Brain microvascular endothelial cell (primary cell): Measurements from ENCODE around the gene CCS.

Experiments used
- DNase-seq: peaks from one replicate; pipeline ENCODE4 v3.0.0-alpha.2; 2020
- H3K27ac ChIP-seq: fragments of 250-450 bp; sonication (Bioruptor Pico); 2 replicates; pipeline ENCODE4 v1.5.1; 2020; ENCODE audit warnings: mild to moderate bottlenecking, moderate library complexity
- H3K27me3 ChIP-seq: fragments of 250-450 bp; sonication (Bioruptor Pico); replicated peaks from 2 replicates; pipeline ENCODE4 v1.5.1; 2020; ENCODE audit warnings: mild to moderate bottlenecking
- H3K36me3 ChIP-seq: fragments of 250-450 bp; sonication (Bioruptor Pico); replicated peaks from 2 replicates; pipeline ENCODE4 v1.5.1; 2020; ENCODE audit warnings: mild to moderate bottlenecking
- H3K4me3 ChIP-seq: 2 replicates; pipeline ENCODE4 v1.5.1; 2011; ENCODE audit warnings: low read depth, mild to moderate bottlenecking, control low read depth, low read length, moderate library complexity
- CTCF ChIP-seq: IDR thresholded peaks from 2 replicates; pipeline ENCODE4 v1.5.1; 2011; ENCODE audit warnings: low read depth, mild to moderate bottlenecking, moderate library complexity, low read length, control low read depth, inconsistent platforms; ENCODE audit errors: missing control alignments
- in situ Hi-C: cut with HindIII; loops from 2 replicates; pipeline ENCODE4 v1.10.0; 2017; ENCODE audit warnings: low sequenced_read_pairs, low pct_ligation_motif_present

The CCS gene

GRCh38 chr11:66628061-66628603 is 35.1 kb downstream of the CCS start:
- DNase-seq, result no peak
- in situ Hi-C loops, result no loop called here
- H3K27ac ChIP-seq, result no peak overlapping the region
- H3K36me3 ChIP-seq, result peaks cover 72% of the 10 kb centered on the region
- H3K27me3 ChIP-seq, result no peaks in the 10 kb centered on the region
- no peak overlapping the region for H3K4me3 ChIP-seq
- TF ChIP-seq CTCF, result no peak

GRCh38 chr11:66629356-66629755 is 36.4 kb downstream of the CCS start:
- in situ Hi-C loops, result no loop called here
- peaks cover 65% of the 10 kb centered on the region for H3K36me3 ChIP-seq

GRCh38 chr11:66631883-66632282 is 38.9 kb downstream of the CCS start:
- TF ChIP-seq CTCF, result no peak
- in situ Hi-C loops, result no loop called here
- DNase-seq, result no peak
- H3K36me3 ChIP-seq, result peaks cover 41% of the 10 kb centered on the region
- no peak overlapping the region for H3K27ac ChIP-seq
- no peaks in the 10 kb centered on the region for H3K27me3 ChIP-seq
- no peak overlapping the region for H3K4me3 ChIP-seq

More at GRCh38 chr11:66629356-66629755, 36.4 kb downstream of the CCS start:
- TF ChIP-seq CTCF, result no peak
- Histone ChIP-seq H3K27me3 (no peaks in the 10 kb centered on the region), H3K27ac (no peak overlapping the region), H3K4me3 (no peak overlapping the region)
- DNase-seq, result no peak

- in situ Hi-C loops, result no loop called here
- H3K27ac ChIP-seq, result no peak overlapping the region
- no peak for DNase-seq
- no peak overlapping the region for H3K4me3 ChIP-seq
- no peak for TF ChIP-seq CTCF
- peaks cover 30% of the 10 kb centered on the region for H3K36me3 ChIP-seq
- H3K27me3 ChIP-seq, result no peaks in the 10 kb centered on the region
Observed at GRCh38 chr11:66632952-66633351, 40.0 kb downstream of the CCS start.

- in situ Hi-C loops, result no loop called here
- no peak for DNase-seq
- H3K27ac ChIP-seq, result no peak overlapping the region
- no peaks in the 10 kb centered on the region for H3K27me3 ChIP-seq
- peaks cover 30% of the 10 kb centered on the region for H3K36me3 ChIP-seq
- H3K4me3 ChIP-seq, result no peak overlapping the region
- no peak for TF ChIP-seq CTCF
Observed at GRCh38 chr11:66636411-66636810, 43.4 kb downstream of the CCS start.

GRCh38 chr11:66637557-66638176 is 44.7 kb downstream of the CCS start:
- Histone ChIP-seq H3K4me3 (peak overlapping the region; percentile 54), H3K36me3 (peaks cover 30% of the 10 kb centered on the region), H3K27ac (peak overlapping the region; percentile 6), H3K27me3 (no peaks in the 10 kb centered on the region)
- in situ Hi-C loops, result no loop called here
- TF ChIP-seq CTCF, result no peak
- DNase-seq, result no peak
